COLO829 (cell line): ENCODE measurements around the gene ZNF426.

Experiments used
- DNase-seq: peaks from one replicate; pipeline ENCODE4 v3.0.0; 2012; ENCODE audit warnings: low spot score

Gene ZNF426

DNA sequence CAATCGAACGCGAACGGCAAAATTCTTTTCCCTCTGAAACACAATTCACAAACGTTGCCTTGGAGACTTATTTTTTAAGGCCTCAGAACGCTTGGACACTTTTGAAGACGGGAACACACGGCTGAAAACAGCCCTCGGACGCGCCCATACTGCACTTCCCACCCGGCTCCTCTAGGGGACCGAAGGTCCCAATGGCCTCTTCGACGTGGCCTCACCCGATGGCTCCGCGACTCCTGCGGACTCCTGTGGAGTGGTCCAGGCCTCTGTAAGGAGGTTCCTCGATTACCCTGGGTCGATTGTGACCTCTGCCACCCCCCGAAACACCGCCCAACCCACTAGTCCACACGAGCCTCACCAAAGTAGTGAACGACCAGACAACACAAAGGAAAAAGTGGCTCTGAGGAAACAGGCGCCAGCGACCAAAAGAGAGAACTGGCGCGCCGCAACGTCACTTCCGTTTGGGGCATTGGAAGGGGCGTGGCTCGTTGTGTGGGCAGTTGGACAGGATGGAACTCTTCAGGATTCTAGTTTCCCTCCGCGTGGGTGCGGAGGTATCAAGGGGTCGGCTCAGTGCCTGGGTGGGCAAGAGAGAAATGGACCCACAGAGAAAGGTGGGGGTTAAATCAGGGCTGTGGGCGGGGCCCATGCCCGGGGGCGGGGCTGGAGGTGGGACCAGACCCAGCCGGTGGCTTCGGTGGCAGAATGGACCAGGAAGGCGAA, 40.1 kb downstream of the ZNF426 start, which contains the start of gene ZNF560:
ZNF560 (minus strand) TSS at position 434 of the 720 bp plus-strand sequence. CDS start 23,303 bp downstream, outside the sequence.
- no peak for DNase-seq

DNA sequence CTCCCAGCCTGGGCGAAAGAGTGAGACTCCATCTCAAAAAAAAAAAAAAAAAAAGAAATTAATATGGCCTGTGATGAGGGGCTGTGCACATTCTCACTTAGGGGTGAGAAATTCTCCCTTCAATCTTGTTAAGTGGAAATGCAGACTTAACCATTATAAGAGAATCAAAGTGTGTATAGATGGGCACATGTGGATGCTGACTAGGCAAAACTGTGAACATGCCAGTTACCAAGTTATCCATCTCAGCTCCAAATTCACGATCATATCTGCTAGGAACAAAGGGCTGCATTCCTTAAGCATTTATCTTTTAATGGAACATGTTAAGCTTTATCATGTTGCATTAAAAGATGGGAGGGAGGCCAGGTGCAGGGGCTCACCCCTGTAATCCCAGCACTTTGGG, 44.3 kb downstream of the ZNF426 start:
- DNase-seq = no peak

DNA sequence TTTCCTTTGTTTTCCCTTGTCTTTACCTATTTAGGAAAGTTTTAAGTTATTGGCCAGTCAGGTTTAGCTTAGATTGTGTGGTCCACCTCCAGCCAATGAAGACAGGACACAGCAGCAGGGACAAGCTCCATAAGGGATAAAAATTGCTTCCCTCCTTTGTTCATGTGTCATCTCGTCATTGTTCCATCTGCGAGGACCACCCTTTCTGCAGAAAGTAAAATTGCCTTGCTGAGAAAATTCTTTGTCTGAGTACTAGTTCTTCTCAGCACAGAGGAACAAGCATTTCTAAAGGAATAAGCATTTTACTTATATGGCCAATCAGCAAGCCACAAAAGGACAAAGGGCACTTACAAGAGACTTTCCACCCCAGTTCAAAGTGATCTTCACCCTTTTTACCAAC, 51.4 kb downstream of the ZNF426 start:
- no peak for DNase-seq

DNA sequence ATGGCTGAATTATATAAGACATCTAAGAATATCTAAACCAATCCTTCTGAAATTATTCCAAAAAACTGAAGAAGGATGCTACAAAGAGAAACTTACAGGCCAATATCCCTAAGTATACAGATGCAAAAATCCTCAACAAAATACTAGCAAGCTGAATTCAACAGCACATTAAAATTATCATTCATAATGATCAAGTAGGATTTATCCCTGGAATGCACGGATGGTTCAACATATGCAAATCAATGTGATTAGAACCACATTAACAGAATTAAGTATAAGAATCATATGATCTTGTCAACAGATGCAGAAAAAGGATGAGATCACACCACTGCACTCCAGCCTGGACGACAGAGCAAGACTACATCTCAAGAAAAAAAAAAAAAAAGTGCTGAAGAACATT, 53.3 kb downstream of the ZNF426 start:
- DNase-seq = no peak

DNA sequence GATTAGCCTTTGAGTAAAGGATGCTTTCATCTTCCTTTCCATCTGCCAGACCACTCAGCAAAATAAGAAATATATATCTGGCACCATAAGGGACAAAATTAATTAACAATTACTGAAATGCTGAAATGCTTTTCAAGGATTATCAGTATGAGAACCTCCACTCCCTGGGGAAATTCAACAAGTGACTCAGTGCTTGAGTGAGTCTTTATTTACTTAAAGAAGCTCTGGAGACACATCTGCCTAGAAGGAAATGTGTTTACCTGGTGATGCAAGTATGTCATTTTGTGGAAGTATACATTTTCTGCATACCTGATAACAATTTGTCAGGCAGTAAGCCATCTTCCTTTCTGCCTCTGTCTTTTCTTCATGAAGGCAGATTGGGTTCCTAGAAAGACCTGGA, 63.5 kb downstream of the ZNF426 start:
- no peak for DNase-seq
